ENCODE results near the gene RHBDL1. TPM values are rescaled to one million over a fixed set of nuclear protein-coding genes. Genes with fewer than 3 reads are reported as not detected.

RHBDL1 gene
- total RNA-seq, 1 donor from 2014 or later: 2.3 TPM

- TF ChIP-seq CTCF (IDR thresholded peaks at IDR 0.05; ENCODE audit: borderline replicate concordance): no peak
- H3K9me3 ChIP-seq (replicated peaks): no peaks in the 10 kb centered on the region
- DNase-seq: no peak
- H3K4me3 ChIP-seq: peak overlapping the region; percentile 52
- no peaks in the 10 kb centered on the region for H3K36me3 ChIP-seq
- peak overlapping the region; percentile 77 for H3K27ac ChIP-seq (replicated peaks)
- no peaks in the 10 kb centered on the region for H3K27me3 ChIP-seq (ENCODE audit: low read depth)
- peaks cover 16% of the 10 kb centered on the region for H3K4me1 ChIP-seq
- intact Hi-C loops (cut with micrococcal nuclease): no loop called here
Observed at GRCh38 chr16:661184-661821, 14.2 kb upstream of the RHBDL1 start.

GRCh38 chr16:662095-662494, 13.4 kb upstream of the RHBDL1 start:
- Histone ChIP-seq H3K4me3 (no peak overlapping the region), H3K4me1 (peaks cover 18% of the 10 kb centered on the region), H3K9me3 (replicated peaks) (no peaks in the 10 kb centered on the region), H3K36me3 (no peaks in the 10 kb centered on the region), H3K27me3 (ENCODE audit: low read depth) (no peaks in the 10 kb centered on the region), H3K27ac (replicated peaks) (no peak overlapping the region)
- no peak for DNase-seq
- no peak for TF ChIP-seq CTCF (IDR thresholded peaks at IDR 0.05; ENCODE audit: borderline replicate concordance)
- intact Hi-C loops (cut with micrococcal nuclease): no loop called here

GRCh38 chr16:662597-662996, 12.9 kb upstream of the RHBDL1 start:
- intact Hi-C loops (cut with micrococcal nuclease): no loop called here
- Histone ChIP-seq H3K4me3 (no peak overlapping the region), H3K9me3 (replicated peaks) (no peaks in the 10 kb centered on the region), H3K27me3 (ENCODE audit: low read depth) (no peaks in the 10 kb centered on the region), H3K4me1 (peaks cover 23% of the 10 kb centered on the region), H3K36me3 (no peaks in the 10 kb centered on the region), H3K27ac (replicated peaks) (no peak overlapping the region)
- no peak for TF ChIP-seq CTCF (IDR thresholded peaks at IDR 0.05; ENCODE audit: borderline replicate concordance)
- DNase-seq: no peak

- no peak for DNase-seq
- Histone ChIP-seq H3K9me3 (replicated peaks) (no peaks in the 10 kb centered on the region), H3K27me3 (ENCODE audit: low read depth) (no peaks in the 10 kb centered on the region), H3K4me1 (peaks cover 27% of the 10 kb centered on the region), H3K4me3 (no peak overlapping the region), H3K36me3 (peaks cover 27% of the 10 kb centered on the region), H3K27ac (replicated peaks) (no peak overlapping the region)
- intact Hi-C loops (cut with micrococcal nuclease): no loop called here
- TF ChIP-seq CTCF (IDR thresholded peaks at IDR 0.05; ENCODE audit: borderline replicate concordance): no peak
Observed at GRCh38 chr16:666572-666971, 8.9 kb upstream of the RHBDL1 start.

- peaks cover 34% of the 10 kb centered on the region for H3K36me3 ChIP-seq
- H3K27me3 ChIP-seq (ENCODE audit: low read depth): no peaks in the 10 kb centered on the region
- peak overlapping the region; percentile 95 for H3K27ac ChIP-seq (replicated peaks)
- H3K4me3 ChIP-seq: peak overlapping the region; percentile 100
- H3K4me1 ChIP-seq: peaks cover 25% of the 10 kb centered on the region
- DNase-seq: no peak
- no peaks in the 10 kb centered on the region for H3K9me3 ChIP-seq (replicated peaks)
- no peak for TF ChIP-seq CTCF (IDR thresholded peaks at IDR 0.05; ENCODE audit: borderline replicate concordance)
- intact Hi-C loops (cut with micrococcal nuclease): no loop called here
Observed at GRCh38 chr16:667113-667779, 8.2 kb upstream of the RHBDL1 start.
